ENCODE results near the gene CCDC167.

DNA sequence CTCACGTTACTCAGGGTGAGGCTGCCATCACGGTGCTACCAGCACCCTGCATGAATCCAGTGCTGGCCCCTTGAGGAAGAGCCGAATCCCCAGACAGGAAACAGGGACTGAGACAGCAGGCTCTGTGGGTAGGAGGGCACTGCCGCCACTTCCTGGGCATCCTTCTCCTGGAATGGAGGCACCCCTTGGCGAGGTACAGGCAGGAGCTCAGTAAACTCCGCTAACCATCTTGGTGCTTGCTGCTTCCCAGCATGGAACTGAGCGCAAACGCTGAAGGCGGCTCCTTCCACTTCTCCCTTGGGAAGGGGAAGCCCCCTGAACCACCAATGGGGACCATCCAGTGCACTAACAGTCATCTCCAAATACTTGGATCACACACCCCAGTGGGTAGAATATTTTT, 13.5 kb upstream of the CCDC167 start:
- TF ChIP-seq POLR2A (IDR thresholded peaks at IDR 0.05; ENCODE audit: extremely low read depth, insufficient read length) = no peak
- TF ChIP-seq, protein P1, sequence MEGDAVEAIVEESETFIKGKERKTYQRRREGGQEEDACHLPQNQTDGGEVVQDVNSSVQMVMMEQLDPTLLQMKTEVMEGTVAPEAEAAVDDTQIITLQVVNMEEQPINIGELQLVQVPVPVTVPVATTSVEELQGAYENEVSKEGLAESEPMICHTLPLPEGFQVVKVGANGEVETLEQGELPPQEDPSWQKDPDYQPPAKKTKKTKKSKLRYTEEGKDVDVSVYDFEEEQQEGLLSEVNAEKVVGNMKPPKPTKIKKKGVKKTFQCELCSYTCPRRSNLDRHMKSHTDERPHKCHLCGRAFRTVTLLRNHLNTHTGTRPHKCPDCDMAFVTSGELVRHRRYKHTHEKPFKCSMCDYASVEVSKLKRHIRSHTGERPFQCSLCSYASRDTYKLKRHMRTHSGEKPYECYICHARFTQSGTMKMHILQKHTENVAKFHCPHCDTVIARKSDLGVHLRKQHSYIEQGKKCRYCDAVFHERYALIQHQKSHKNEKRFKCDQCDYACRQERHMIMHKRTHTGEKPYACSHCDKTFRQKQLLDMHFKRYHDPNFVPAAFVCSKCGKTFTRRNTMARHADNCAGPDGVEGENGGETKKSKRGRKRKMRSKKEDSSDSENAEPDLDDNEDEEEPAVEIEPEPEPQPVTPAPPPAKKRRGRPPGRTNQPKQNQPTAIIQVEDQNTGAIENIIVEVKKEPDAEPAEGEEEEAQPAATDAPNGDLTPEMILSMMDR (IDR thresholded peaks at IDR 0.05; ENCODE audit: low read depth, low read length) = no peak

All from NB4 (cell line).